Activated naive CD4-positive, alpha-beta T cell treated with anti-CD3 and anti-CD28 coated beads, Interleukin-2, amount 10 ng/mL, durations not matched to agents 7 days and 5 days (primary cell): ENCODE data around the gene APEH.

Source experiments
- CTCF ChIA-PET: fragments of 350-600 bp; sonication (Branson Sonifier 250); formaldehyde crosslinking; loops from one replicate; lab custom pipeline; 2021; ENCODE audit warnings: antibody characterized with exemption; lab: Charles Lee
- DNase-seq: peaks from one replicate; pipeline ENCODE4 v3.0.0-alpha.2; 2020
- H3K27ac Mint-ChIP-seq: one replicate; pipeline ENCODE4 v1.8.0; 2021; ENCODE audit warnings: mild to moderate bottlenecking, moderate library complexity, mixed read lengths
- H3K27me3 Mint-ChIP-seq: one replicate; pipeline ENCODE4 v1.8.0; 2021; ENCODE audit warnings: mild to moderate bottlenecking, mixed read lengths
- H3K36me3 Mint-ChIP-seq: one replicate; pipeline ENCODE4 v1.8.0; 2021; ENCODE audit warnings: mixed read lengths
- H3K4me1 Mint-ChIP-seq: one replicate; pipeline ENCODE4 v1.8.0; 2021; ENCODE audit warnings: mixed read lengths
- H3K4me3 Mint-ChIP-seq: one replicate; pipeline ENCODE4 v1.8.0; 2021; ENCODE audit warnings: mild to moderate bottlenecking, moderate library complexity, mixed read lengths
- H3K9me3 Mint-ChIP-seq: one replicate; pipeline ENCODE4 v1.8.0; 2021; ENCODE audit warnings: mixed read lengths

APEH gene

GRCh38 chr3:49654955-49655556, 19.1 kb upstream of the APEH start:
- Mint-ChIP-seq H3K27me3 (peaks cover 10% of the 10 kb centered on the region), H3K4me1 (no peaks in the 10 kb centered on the region), H3K36me3 (no peaks in the 10 kb centered on the region), H3K27ac (no peak overlapping the region), H3K4me3 (no peak overlapping the region), H3K9me3 (no peaks in the 10 kb centered on the region)
- CTCF ChIA-PET = interaction anchor here (1.5 kb wide), 1 partner anchor 18 kb away, joined by 3 read pairs; no protein-coding TSS in a partner anchor
- DNase-seq = no peak

- DNase-seq = no peak
- CTCF ChIA-PET = interaction anchor here (0.6 to 1.5 kb wide), 4 partner anchors 17 to 118 kb away, joined by 3 to 10 read pairs (median 3); no protein-coding TSS in a partner anchor
- Mint-ChIP-seq H3K4me3 (no peak overlapping the region), H3K27ac (no peak overlapping the region), H3K27me3 (peaks cover 10% of the 10 kb centered on the region), H3K36me3 (no peaks in the 10 kb centered on the region), H3K9me3 (no peaks in the 10 kb centered on the region), H3K4me1 (no peaks in the 10 kb centered on the region)
Observed at GRCh38 chr3:49655731-49656285, 18.3 kb upstream of the APEH start.

GRCh38 chr3:49656541-49657112, 17.5 kb upstream of the APEH start:
- H3K4me3 Mint-ChIP-seq = no peak overlapping the region
- CTCF ChIA-PET = interaction anchor here (0.8 to 1.5 kb wide), 3 partner anchors 16 to 119 kb away, joined by 3 to 10 read pairs (median 3); no protein-coding TSS in a partner anchor
- no peaks in the 10 kb centered on the region for H3K9me3 Mint-ChIP-seq
- H3K36me3 Mint-ChIP-seq = no peaks in the 10 kb centered on the region
- no peaks in the 10 kb centered on the region for H3K4me1 Mint-ChIP-seq
- DNase-seq = no peak
- H3K27ac Mint-ChIP-seq = no peak overlapping the region
- H3K27me3 Mint-ChIP-seq = peaks cover 10% of the 10 kb centered on the region

- Mint-ChIP-seq H3K27ac (no peak overlapping the region), H3K27me3 (peaks cover 10% of the 10 kb centered on the region), H3K4me3 (no peak overlapping the region), H3K4me1 (no peaks in the 10 kb centered on the region), H3K36me3 (no peaks in the 10 kb centered on the region), H3K9me3 (no peaks in the 10 kb centered on the region)
- no peak for DNase-seq
- CTCF ChIA-PET = interaction anchor here (0.9 to 1.0 kb wide), 2 partner anchors 118 to 360 kb away, joined by 3 read pairs; no protein-coding TSS in a partner anchor
Observed at GRCh38 chr3:49657208-49657915, 16.8 kb upstream of the APEH start.

GRCh38 chr3:49658711-49659110, 15.4 kb upstream of the APEH start:
- DNase-seq = no peak
- H3K4me1 Mint-ChIP-seq = no peaks in the 10 kb centered on the region
- H3K27ac Mint-ChIP-seq = no peak overlapping the region
- no peaks in the 10 kb centered on the region for H3K36me3 Mint-ChIP-seq
- CTCF ChIA-PET = no interaction called here
- H3K4me3 Mint-ChIP-seq = no peak overlapping the region
- H3K27me3 Mint-ChIP-seq = peaks cover 10% of the 10 kb centered on the region
- no peaks in the 10 kb centered on the region for H3K9me3 Mint-ChIP-seq

GRCh38 chr3:49659756-49660155, 14.4 kb upstream of the APEH start:
- H3K4me3 Mint-ChIP-seq = no peak overlapping the region
- peaks cover 10% of the 10 kb centered on the region for H3K27me3 Mint-ChIP-seq
- CTCF ChIA-PET = no interaction called here
- H3K27ac Mint-ChIP-seq = no peak overlapping the region
- H3K9me3 Mint-ChIP-seq = no peaks in the 10 kb centered on the region
- no peaks in the 10 kb centered on the region for H3K36me3 Mint-ChIP-seq
- H3K4me1 Mint-ChIP-seq = no peaks in the 10 kb centered on the region
- no peak for DNase-seq

- Mint-ChIP-seq H3K4me1 (no peaks in the 10 kb centered on the region), H3K36me3 (no peaks in the 10 kb centered on the region), H3K27ac (no peak overlapping the region), H3K9me3 (no peaks in the 10 kb centered on the region), H3K4me3 (no peak overlapping the region), H3K27me3 (peaks cover 9% of the 10 kb centered on the region)
- CTCF ChIA-PET = no interaction called here
- DNase-seq = no peak
Observed at GRCh38 chr3:49661281-49661680, 12.9 kb upstream of the APEH start.

- CTCF ChIA-PET = no interaction called here
- no peak overlapping the region for H3K4me3 Mint-ChIP-seq
- no peaks in the 10 kb centered on the region for H3K36me3 Mint-ChIP-seq
Observed at GRCh38 chr3:49662021-49662420, 12.1 kb upstream of the APEH start.

GRCh38 chr3:49662720-49663413, 11.3 kb upstream of the APEH start:
- no peaks in the 10 kb centered on the region for H3K9me3 Mint-ChIP-seq
- H3K36me3 Mint-ChIP-seq = no peaks in the 10 kb centered on the region
- H3K4me1 Mint-ChIP-seq = no peaks in the 10 kb centered on the region
- H3K4me3 Mint-ChIP-seq = no peak overlapping the region
- H3K27ac Mint-ChIP-seq = no peak overlapping the region
- no peak for DNase-seq
- H3K27me3 Mint-ChIP-seq = no peaks in the 10 kb centered on the region
- CTCF ChIA-PET = interaction anchor here (0.8 kb wide), 1 partner anchor 9 kb away, joined by 4 read pairs; no protein-coding TSS in a partner anchor

More at GRCh38 chr3:49662021-49662420, 12.1 kb upstream of the APEH start:
- no peak overlapping the region for H3K27ac Mint-ChIP-seq
- peaks cover 2% of the 10 kb centered on the region for H3K27me3 Mint-ChIP-seq
- no peaks in the 10 kb centered on the region for H3K4me1 Mint-ChIP-seq
- no peak for DNase-seq
- H3K9me3 Mint-ChIP-seq = no peaks in the 10 kb centered on the region

GRCh38 chr3:49663831-49664230, 10.3 kb upstream of the APEH start:
- Mint-ChIP-seq H3K27me3 (no peaks in the 10 kb centered on the region), H3K36me3 (no peaks in the 10 kb centered on the region), H3K4me1 (no peaks in the 10 kb centered on the region), H3K9me3 (no peaks in the 10 kb centered on the region), H3K4me3 (no peak overlapping the region), H3K27ac (no peak overlapping the region)
- CTCF ChIA-PET = no interaction called here
- no peak for DNase-seq

- H3K4me1 Mint-ChIP-seq = no peaks in the 10 kb centered on the region
- DNase-seq = no peak
- CTCF ChIA-PET = interaction anchor here (1.8 kb wide), 1 partner anchor 125 kb away, joined by 11 read pairs; no protein-coding TSS in a partner anchor
- no peak overlapping the region for H3K27ac Mint-ChIP-seq
- H3K4me3 Mint-ChIP-seq = no peak overlapping the region
- no peaks in the 10 kb centered on the region for H3K9me3 Mint-ChIP-seq
- H3K36me3 Mint-ChIP-seq = no peaks in the 10 kb centered on the region
- peaks cover 3% of the 10 kb centered on the region for H3K27me3 Mint-ChIP-seq
Observed at GRCh38 chr3:49664300-49664699, 9.9 kb upstream of the APEH start.

GRCh38 chr3:49665822-49666519, 8.2 kb upstream of the APEH start:
- CTCF ChIA-PET = interaction anchor here (1.8 kb wide), 1 partner anchor 126 kb away, joined by 11 read pairs; no protein-coding TSS in a partner anchor
- H3K9me3 Mint-ChIP-seq = no peaks in the 10 kb centered on the region
- H3K4me1 Mint-ChIP-seq = no peaks in the 10 kb centered on the region
- no peak overlapping the region for H3K27ac Mint-ChIP-seq
- H3K27me3 Mint-ChIP-seq = peaks cover 9% of the 10 kb centered on the region
- no peaks in the 10 kb centered on the region for H3K36me3 Mint-ChIP-seq
- H3K4me3 Mint-ChIP-seq = no peak overlapping the region
- no peak for DNase-seq

- H3K4me3 Mint-ChIP-seq = no peak overlapping the region
- DNase-seq = no peak
- peaks cover 9% of the 10 kb centered on the region for H3K27me3 Mint-ChIP-seq
- H3K27ac Mint-ChIP-seq = no peak overlapping the region
- H3K9me3 Mint-ChIP-seq = no peaks in the 10 kb centered on the region
- H3K4me1 Mint-ChIP-seq = no peaks in the 10 kb centered on the region
- CTCF ChIA-PET = no interaction called here
- H3K36me3 Mint-ChIP-seq = no peaks in the 10 kb centered on the region
Observed at GRCh38 chr3:49666592-49666991, 7.6 kb upstream of the APEH start.
